Activated CD4-positive, alpha-beta memory T cell treated with anti-CD3 and anti-CD28 coated beads for 36 hours (primary cell): ENCODE measurements around the gene ARL16. TPM values are rescaled to one million over a fixed set of nuclear protein-coding genes. Genes with fewer than 3 reads are reported as not detected.

Source experiments
- CTCF ChIA-PET: fragments of 350-600 bp; sonication (Branson Sonifier 250); formaldehyde crosslinking; loops from one replicate; lab custom pipeline; 2021; ENCODE audit warnings: antibody characterized with exemption, inconsistent platforms; lab: Charles Lee
- POLR2A ChIA-PET: fragments of 350-600 bp; sonication (Branson Sonifier 250); formaldehyde crosslinking; loops from one replicate; lab custom pipeline; 2021; ENCODE audit warnings: antibody characterized with exemption; lab: Charles Lee
- DNase-seq: peaks from one replicate; pipeline ENCODE4 v3.0.0-alpha.2; 2020
- H3K27ac Mint-ChIP-seq: one replicate; pipeline ENCODE4 v1.8.0; 2021; ENCODE audit warnings: mixed read lengths
- H3K27me3 Mint-ChIP-seq: one replicate; pipeline ENCODE4 v1.8.0; 2021; ENCODE audit warnings: mixed read lengths
- H3K36me3 Mint-ChIP-seq: one replicate; pipeline ENCODE4 v1.8.0; 2021; ENCODE audit warnings: mixed read lengths
- H3K4me1 Mint-ChIP-seq: one replicate; pipeline ENCODE4 v1.8.0; 2021; ENCODE audit warnings: low read depth, mixed read lengths
- H3K4me3 Mint-ChIP-seq: one replicate; pipeline ENCODE4 v1.8.0; 2021; ENCODE audit warnings: mild to moderate bottlenecking, mixed read lengths
- H3K9me3 Mint-ChIP-seq: one replicate; pipeline ENCODE4 v1.8.0; 2021; ENCODE audit warnings: mixed read lengths
- intact Hi-C: fragments of 100-400 bp; cut with micrococcal nuclease; formaldehyde crosslinking; loops from one replicate; pipeline ENCODE4 v1.15.1; 2023
- total RNA-seq, 2 experiments: library from RNA; stranded (reverse); gene quantifications; one replicate each; pipeline ENCODE4 v1.2.3, GENCODE V29; 2021

Gene ARL16
- total RNA-seq, 2 experiments from 2014 or later: 15.1 to 17.1 TPM

- Mint-ChIP-seq H3K4me1 (peaks cover 31% of the 10 kb centered on the region), H3K9me3 (no peaks in the 10 kb centered on the region), H3K4me3 (peak overlapping the region; percentile 94), H3K36me3 (peaks cover 36% of the 10 kb centered on the region), H3K27me3 (no peaks in the 10 kb centered on the region), H3K27ac (peak overlapping the region; percentile 92)
- DNase-seq: peak; percentile 42
- ChIA-PET POLR2A (interaction anchor here (0.7 to 5.5 kb wide), 5 partner anchors 8 to 173 kb away, joined by 3 to 54 read pairs (median 8); partner anchors contain the start of genes ARL16 and HGS), CTCF (interaction anchor here (0.7 to 2.3 kb wide), 6 partner anchors 10 to 168 kb away, joined by 3 to 13 read pairs (median 3); partner anchors contain the start of genes ARL16 and HGS)
- intact Hi-C loops: loop anchor here (2.0 kb wide), 1 partner anchor 17 kb away; the partner anchor contains the start of gene HGS
Measured at GRCh38 chr17:81701288-81702071, 17.9 kb upstream of the ARL16 start.

- ChIA-PET POLR2A (interaction anchor here (1.6 to 5.5 kb wide), 2 partner anchors 17 to 174 kb away, joined by 3 to 54 read pairs; partner anchors contain the start of genes ARL16 and HGS), CTCF (interaction anchor here (1.2 to 1.5 kb wide), 2 partner anchors 11 to 25 kb away, joined by 3 read pairs; no protein-coding TSS in a partner anchor)
- peaks cover 33% of the 10 kb centered on the region for H3K36me3 Mint-ChIP-seq
- H3K4me3 Mint-ChIP-seq: no peak overlapping the region
- DNase-seq: no peak
- no peaks in the 10 kb centered on the region for H3K9me3 Mint-ChIP-seq
- H3K27ac Mint-ChIP-seq: no peak overlapping the region
- peaks cover 31% of the 10 kb centered on the region for H3K4me1 Mint-ChIP-seq
- no peaks in the 10 kb centered on the region for H3K27me3 Mint-ChIP-seq
- intact Hi-C loops: no loop called here
Measured at GRCh38 chr17:81700353-81701287, 17.0 kb upstream of the ARL16 start.

GRCh38 chr17:81697261-81698044 is 13.9 kb upstream of the ARL16 start:
- no peak overlapping the region for H3K27ac Mint-ChIP-seq
- H3K4me3 Mint-ChIP-seq: no peak overlapping the region
- no peaks in the 10 kb centered on the region for H3K9me3 Mint-ChIP-seq
- ChIA-PET CTCF (no interaction called here), POLR2A (no interaction called here)
- peaks cover 22% of the 10 kb centered on the region for H3K4me1 Mint-ChIP-seq
- H3K27me3 Mint-ChIP-seq: no peaks in the 10 kb centered on the region
- peaks cover 22% of the 10 kb centered on the region for H3K36me3 Mint-ChIP-seq
- intact Hi-C loops: no loop called here
- no peak for DNase-seq

GRCh38 chr17:81696218-81696941 is 12.8 kb upstream of the ARL16 start:
- no peak overlapping the region for H3K4me3 Mint-ChIP-seq
- no peaks in the 10 kb centered on the region for H3K9me3 Mint-ChIP-seq
- peaks cover 23% of the 10 kb centered on the region for H3K36me3 Mint-ChIP-seq
- ChIA-PET POLR2A (interaction anchor here (1.5 kb wide), 1 partner anchor 12 kb away, joined by 5 read pairs; no protein-coding TSS in a partner anchor), CTCF (interaction anchor here (1.0 kb wide), 1 partner anchor 10 kb away, joined by 3 read pairs; no protein-coding TSS in a partner anchor)
- H3K4me1 Mint-ChIP-seq: peaks cover 13% of the 10 kb centered on the region
- H3K27me3 Mint-ChIP-seq: no peaks in the 10 kb centered on the region
- intact Hi-C loops: no loop called here
- no peak for DNase-seq
- H3K27ac Mint-ChIP-seq: no peak overlapping the region

GRCh38 chr17:81695801-81696200 is 12.2 kb upstream of the ARL16 start:
- Mint-ChIP-seq H3K4me1 (peaks cover 7% of the 10 kb centered on the region), H3K36me3 (peaks cover 25% of the 10 kb centered on the region), H3K9me3 (no peaks in the 10 kb centered on the region), H3K27me3 (no peaks in the 10 kb centered on the region), H3K4me3 (no peak overlapping the region), H3K27ac (no peak overlapping the region)
- DNase-seq: no peak
- ChIA-PET POLR2A (interaction anchor here (1.5 kb wide), 1 partner anchor 11 kb away, joined by 5 read pairs; no protein-coding TSS in a partner anchor), CTCF (interaction anchor here (1.0 kb wide), 1 partner anchor 10 kb away, joined by 3 read pairs; no protein-coding TSS in a partner anchor)
- intact Hi-C loops: no loop called here

GRCh38 chr17:81695211-81695610 is 11.6 kb upstream of the ARL16 start:
- CTCF ChIA-PET: interaction anchor here (1.0 kb wide), 1 partner anchor 9 kb away, joined by 3 read pairs; no protein-coding TSS in a partner anchor
- H3K36me3 Mint-ChIP-seq: peaks cover 25% of the 10 kb centered on the region
- no peak overlapping the region for H3K4me3 Mint-ChIP-seq

GRCh38 chr17:81694810-81695209 is 11.2 kb upstream of the ARL16 start:
- H3K27ac Mint-ChIP-seq: no peak overlapping the region
- CTCF ChIA-PET: no interaction called here
- peaks cover 29% of the 10 kb centered on the region for H3K36me3 Mint-ChIP-seq
- POLR2A ChIA-PET: no interaction called here
- H3K4me1 Mint-ChIP-seq: peaks cover 5% of the 10 kb centered on the region
- intact Hi-C loops: no loop called here
- H3K4me3 Mint-ChIP-seq: no peak overlapping the region
- H3K27me3 Mint-ChIP-seq: no peaks in the 10 kb centered on the region
- H3K9me3 Mint-ChIP-seq: no peaks in the 10 kb centered on the region
- DNase-seq: no peak

More at GRCh38 chr17:81695211-81695610, 11.6 kb upstream of the ARL16 start:
- no peak for DNase-seq
- POLR2A ChIA-PET: interaction anchor here (1.5 kb wide), 1 partner anchor 11 kb away, joined by 5 read pairs; no protein-coding TSS in a partner anchor
- intact Hi-C loops: no loop called here
- H3K9me3 Mint-ChIP-seq: no peaks in the 10 kb centered on the region
- H3K27ac Mint-ChIP-seq: no peak overlapping the region
- H3K4me1 Mint-ChIP-seq: peaks cover 5% of the 10 kb centered on the region
- no peaks in the 10 kb centered on the region for H3K27me3 Mint-ChIP-seq

GRCh38 chr17:81693509-81694210 is 10.1 kb upstream of the ARL16 start:
- H3K36me3 Mint-ChIP-seq: peaks cover 35% of the 10 kb centered on the region

GRCh38 chr17:81691608-81692007 is 8.0 kb upstream of the ARL16 start:
- Mint-ChIP-seq H3K27me3 (no peaks in the 10 kb centered on the region), H3K9me3 (no peaks in the 10 kb centered on the region), H3K4me3 (no peak overlapping the region), H3K4me1 (peaks cover 3% of the 10 kb centered on the region), H3K27ac (no peak overlapping the region), H3K36me3 (peaks cover 42% of the 10 kb centered on the region)
- ChIA-PET POLR2A (no interaction called here), CTCF (interaction anchor here (1.7 kb wide), 1 partner anchor 15 kb away, joined by 4 read pairs; no protein-coding TSS in a partner anchor)
- intact Hi-C loops: no loop called here
- no peak for DNase-seq

More at GRCh38 chr17:81693509-81694210, 10.1 kb upstream of the ARL16 start:
- Mint-ChIP-seq H3K4me1 (peaks cover 3% of the 10 kb centered on the region), H3K27ac (no peak overlapping the region), H3K9me3 (no peaks in the 10 kb centered on the region), H3K4me3 (no peak overlapping the region), H3K27me3 (no peaks in the 10 kb centered on the region)
- intact Hi-C loops: no loop called here
- DNase-seq: no peak
- ChIA-PET POLR2A (interaction anchor here (1.3 to 1.8 kb wide), 2 partner anchors 8 to 10 kb away, joined by 3 to 7 read pairs; partner anchors contain the start of gene MRPL12), CTCF (interaction anchor here (1.7 kb wide), 1 partner anchor 18 kb away, joined by 4 read pairs; no protein-coding TSS in a partner anchor)

- peaks cover 5% of the 10 kb centered on the region for H3K4me1 Mint-ChIP-seq
- no peaks in the 10 kb centered on the region for H3K9me3 Mint-ChIP-seq
- H3K36me3 Mint-ChIP-seq: peaks cover 45% of the 10 kb centered on the region
- DNase-seq: no peak
- ChIA-PET POLR2A (no interaction called here), CTCF (no interaction called here)
- no peaks in the 10 kb centered on the region for H3K27me3 Mint-ChIP-seq
- H3K27ac Mint-ChIP-seq: no peak overlapping the region
- H3K4me3 Mint-ChIP-seq: no peak overlapping the region
- intact Hi-C loops: no loop called here
Measured at GRCh38 chr17:81691196-81691595, 7.6 kb upstream of the ARL16 start.
